K562 (cell line): ENCODE data around the gene AMMECR1L. TPM values are rescaled to one million over a fixed set of nuclear protein-coding genes. Genes with fewer than 3 reads are reported as not detected.
A peak's percentile ranks its signal among the peaks of the same experiment; 100 is the strongest.

ENCODE experiments used
- ATAC-seq: fragments of 200-7000 bp; cut with Tn5 transposase; 3 replicates; pipeline ENCODE4 v1.9.1; 2020; ENCODE audit warnings: moderate library complexity
- BruUV-seq: library from RNA; stranded (reverse); fragments of 400-500 nt; replicated peaks from 2 replicates; lab custom pipeline; 2021; lab: Mats Ljungman, UMichigan
- CTCF ChIA-PET: fragments of 300-600 bp; formaldehyde crosslinking; extraction: SDS; loops from one replicate; lab custom pipeline; 2021; ENCODE audit warnings: low intra/inter-chr PET ratio; lab: Yijun Ruan, JAX
- POLR2A ChIA-PET: fragments of 300-600, 350-650 bp; sonication (Branson Sonifier 250); formaldehyde crosslinking; extraction: SDS; loops from one replicate; lab custom pipeline; 2021; ENCODE audit warnings: antibody characterized with exemption, inconsistent platforms; lab: Yijun Ruan, JAX
- DNase-seq, 4 experiments: peaks; one replicate each; pipeline versions ENCODE4 v3.0.0 to v3.0.0-alpha.2; 2011 to 2018; ENCODE audit warnings: low spot score in 3 of 4, mixed read lengths in 3 of 4; ENCODE audit errors: extremely low read depth in 1 of 4
- FAIRE-seq: peaks from 2 replicates; lab custom pipeline; 2011; peaks lifted over from hg19 to GRCh38; lab: Jason Lieb, UNC
- H2AFZ ChIP-seq: 2 replicates; pipeline ENCODE4 v1.6.0; 2011; ENCODE audit warnings: low read depth, low read length, control low read depth, inconsistent platforms
- H3K27ac ChIP-seq: fragments of 200-600 bp; 3 replicates; pipeline ENCODE4 v1.8.0; 2011; ENCODE audit warnings: low read depth, mild to moderate bottlenecking, control low read depth, inconsistent platforms, low read length, moderate library complexity, mixed read lengths; ENCODE audit errors: extremely low read depth
- H3K27me3 ChIP-seq, 2 experiments: fragments of 300-600 bp in 1 of 2; 2 replicates in 1 of 2; 3 replicates in 1 of 2; pipeline versions ENCODE4 v1.6.0 to v1.8.0; 2011; ENCODE audit warnings: inconsistent platforms in 2 of 2, low read length in 2 of 2, mild to moderate bottlenecking in 1 of 2, mixed read lengths in 1 of 2, moderate library complexity in 1 of 2; ENCODE audit not compliant: control insufficient read depth in 2 of 2, insufficient read depth in 2 of 2
- H3K36me3 ChIP-seq: fragments of 300-600 bp; 3 replicates; pipeline ENCODE4 v1.8.0; 2011; ENCODE audit warnings: mild to moderate bottlenecking, low read length, inconsistent platforms; ENCODE audit not compliant: control insufficient read depth, insufficient read depth
- H3K4me1 ChIP-seq, 2 experiments: fragments of 200-600 bp in 1 of 2; replicated peaks in 1 of 2; 2 replicates in 1 of 2; 3 replicates in 1 of 2; pipeline versions ENCODE4 v1.5.1 to v1.8.0; 2011; ENCODE audit warnings: inconsistent platforms in 2 of 2, low read length in 2 of 2, mild to moderate bottlenecking in 1 of 2, mixed read lengths in 1 of 2, moderate library complexity in 1 of 2; ENCODE audit not compliant: control insufficient read depth in 2 of 2, insufficient read depth in 2 of 2
- H3K4me2 ChIP-seq: 2 replicates; pipeline ENCODE4 v1.6.1; 2011; ENCODE audit warnings: low read length, control low read depth, inconsistent platforms, mixed read lengths; ENCODE audit not compliant: insufficient read depth
- H3K4me3 ChIP-seq: fragments of 200-600 bp; sonication (generic), shearing (Covaris generic); 2 replicates; pipeline ENCODE4 v1.5.1; 2016; ENCODE audit warnings: control low read depth, inconsistent platforms
- H3K79me2 ChIP-seq: fragments of 200-600 bp; 3 replicates; pipeline ENCODE4 v1.8.0; 2011; ENCODE audit warnings: low read length, inconsistent platforms; ENCODE audit not compliant: control insufficient read depth, insufficient read depth
- H3K9ac ChIP-seq, 2 experiments: 2 replicates each; pipeline versions ENCODE4 v1.6.0 to v1.6.1; 2011; ENCODE audit warnings: low read depth in 2 of 2, low read length in 2 of 2, control low read depth in 1 of 2, inconsistent platforms in 1 of 2, mild to moderate bottlenecking in 1 of 2, mixed read lengths in 1 of 2; ENCODE audit not compliant: insufficient read depth in 1 of 2
- H3K9me1 ChIP-seq: one replicate; pipeline ENCODE4 v1.6.0; 2011; ENCODE audit warnings: inconsistent platforms, mild to moderate bottlenecking, low read length, moderate library complexity; ENCODE audit not compliant: control insufficient read depth, insufficient read depth
- H3K9me3 ChIP-seq: replicated peaks from 2 replicates; pipeline ENCODE4 v1.5.1; 2011; ENCODE audit warnings: low read depth, low read length, inconsistent platforms; ENCODE audit not compliant: control insufficient read depth, insufficient read depth
- H4K20me1 ChIP-seq: replicated peaks from 2 replicates; pipeline ENCODE4 v1.6.1; 2011; ENCODE audit warnings: low read length, inconsistent platforms, mixed read lengths; ENCODE audit not compliant: control insufficient read depth, insufficient read depth
- CHD2 ChIP-seq: IDR thresholded peaks from 2 replicates; pipeline ENCODE4 v1.6.1; 2011; ENCODE audit warnings: low read depth, low read length
- HMGN3 ChIP-seq: IDR thresholded peaks from 2 replicates; pipeline ENCODE4 v1.6.1; 2011; ENCODE audit warnings: borderline replicate concordance, low read depth, mild to moderate bottlenecking, mixed read lengths, low read length; ENCODE audit not compliant: insufficient read length; ENCODE audit errors: extremely low read depth
- PTTG1 ChIP-seq: fragments of 450-650 bp; IDR thresholded peaks from 2 replicates; pipeline ENCODE4 v1.6.1; 2016; ENCODE audit warnings: low read depth, mild to moderate bottlenecking, missing genetic modification characterization, missing compliant biosample characterization
- RBM22 ChIP-seq: fragments of 200-400 bp; formaldehyde crosslinking; IDR thresholded peaks from 2 replicates; pipeline ENCODE4 v1.6.1; 2018; ENCODE audit warnings: low read length, low read depth; ENCODE audit not compliant: poor library complexity, severe bottlenecking
- RUNX1 ChIP-seq: sonication (generic); IDR thresholded peaks from 2 replicates; pipeline ENCODE4 v1.6.1; 2016; ENCODE audit warnings: antibody characterized with exemption, low read depth
- ZKSCAN8 ChIP-seq: fragments of 200-800 bp; sonication (Bioruptor generic); IDR thresholded peaks from 2 replicates; pipeline ENCODE4 v1.6.1; 2016; ENCODE audit warnings: missing genetic modification characterization, missing compliant biosample characterization
- ZNF57 ChIP-seq: fragments of 450-650 bp; formaldehyde crosslinking; IDR thresholded peaks from 2 replicates; pipeline ENCODE4 v1.4.0; 2020; ENCODE audit warnings: mild to moderate bottlenecking, moderate library complexity
- ZNF717 ChIP-seq: fragments of 250-450 bp; sonication (Bioruptor Pico); IDR thresholded peaks from 2 replicates; pipeline ENCODE4 v1.5.0; 2021
- WGBS: fragments of 100-300 bp; shearing (Covaris generic); methylation state at CpG from one replicate; pipeline ENCODE4 v1.1.6; 2016; ENCODE audit warnings: low coverage, mixed read lengths; ENCODE audit not compliant: insufficient coverage; ENCODE audit errors: missing lambda C conversion rate; 5-methylcytosine and 5-hydroxymethylcytosine counted together
- in situ Hi-C: fragments of 300-500 bp; cut with MboI; formaldehyde crosslinking; loops from 4 replicates; pipeline ENCODE4 v1.15.0; 2018; ENCODE audit warnings: inconsistent platforms, mixed read lengths
- intact Hi-C: fragments of 100-400 bp; cut with micrococcal nuclease; formaldehyde crosslinking; loops from 2 replicates; pipeline ENCODE4 v1.14.2; 2022
- polyA plus RNA-seq, 8 experiments: library from polyadenylated mRNA; depleted of rRNA in 4 of 8; stranded (reverse) in 5 of 8; unstranded in 3 of 8; fragments of >200 nt; fragmentation: Nextera tagmentation in 2 of 8; fragmentation: Illumina TruSeq in 1 of 8; extraction: Ambion mirVana in 2 of 8; extraction: Trizol in 1 of 8; gene quantifications; 2 replicates each; pipeline versions ENCODE4 v1.2.1 to v1.2.3, GENCODE V29; 2011 to 2014; ENCODE audit warnings: inconsistent platforms in 1 of 8, missing spikeins in 1 of 8
- total RNA-seq, 7 experiments: library from RNA; depleted of rRNA in 6 of 7; stranded (reverse); fragments of >200 nt in 6 of 7; fragmentation: Illumina TruSeq in 2 of 7; extraction: Trizol in 2 of 7; gene quantifications; 2 replicates each; pipeline versions ENCODE4 v1.2.1 to v1.2.3, GENCODE V29; 2011 to 2021; ENCODE audit warnings: low replicate concordance in 1 of 7
- TF ChIP-seq, protein P1 (sequence below): fragments of 450-650 bp; IDR thresholded peaks from one replicate; pipeline ENCODE4 v1.6.1; 2018; ENCODE audit warnings: mild to moderate bottlenecking, moderate library complexity; ENCODE audit not compliant: partially characterized antibody
- TF ChIP-seq, protein P2 (sequence below): fragments of 450-650 bp; IDR thresholded peaks from 2 replicates; pipeline ENCODE4 v1.6.1; 2016; ENCODE audit warnings: mild to moderate bottlenecking

The AMMECR1L gene
- total and polyA plus RNA-seq, 9 of the 15 experiments (the other 6 are each of a cell fraction or from before 2014, with no cell fraction given): 3.7 to 15.3 (median 9.1) TPM

DNA sequence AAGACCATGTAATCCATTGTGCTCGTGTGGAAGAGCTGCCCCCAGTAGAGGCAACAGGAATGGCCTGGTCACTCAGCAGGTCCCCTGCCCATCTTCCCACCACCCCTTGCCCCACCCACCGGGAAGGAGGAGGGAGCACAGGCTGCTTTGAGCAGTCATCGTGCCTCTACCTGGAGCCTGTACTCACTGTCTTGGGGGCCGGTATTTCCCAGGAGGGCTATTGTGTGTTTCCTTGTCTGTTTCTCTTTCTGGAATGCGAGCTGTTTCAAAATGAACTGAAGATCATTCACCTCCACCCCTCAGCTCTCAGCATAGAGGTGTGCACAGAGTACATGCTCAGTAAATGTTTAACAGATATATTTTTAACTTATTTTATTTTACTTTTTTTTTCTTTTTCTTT is 7.7 kb upstream of the AMMECR1L start:
- H3K36me3 ChIP-seq: no peaks in the 10 kb centered on the region
- H3K9ac ChIP-seq: 0 out of 4 replicates have a peak overlapping the region, but pooled peaks of 1 of the 2 experiments have one; percentile 10
- FAIRE-seq: no peak
- peak overlapping the region; percentile 74 for H2AFZ ChIP-seq
- intact Hi-C loops: no loop called here
- no peak overlapping the region for H3K4me3 ChIP-seq
- H3K27me3 ChIP-seq: no peaks in the 10 kb centered on the region
- no peak for DNase-seq
- no peak overlapping the region for H3K27ac ChIP-seq
- 36% methylated on average over 5 of the region's 5 CpGs for WGBS
- no peaks in the 10 kb centered on the region for H4K20me1 ChIP-seq
- ChIA-PET CTCF (no interaction called here), POLR2A (interaction anchor here (0.6 to 1.1 kb wide), 3 partner anchors 9 to 81 kb away, joined by 3 read pairs; no protein-coding TSS in a partner anchor)
- no TSS peak for BruUV-seq
- no peak for TF ChIP-seq RBM22
- TF ChIP-seq ZNF717 (CRISPR knock-in tag): no peak
- TF ChIP-seq CHD2: no peak
- TF ChIP-seq RUNX1: no peak
- TF ChIP-seq, protein P1, sequence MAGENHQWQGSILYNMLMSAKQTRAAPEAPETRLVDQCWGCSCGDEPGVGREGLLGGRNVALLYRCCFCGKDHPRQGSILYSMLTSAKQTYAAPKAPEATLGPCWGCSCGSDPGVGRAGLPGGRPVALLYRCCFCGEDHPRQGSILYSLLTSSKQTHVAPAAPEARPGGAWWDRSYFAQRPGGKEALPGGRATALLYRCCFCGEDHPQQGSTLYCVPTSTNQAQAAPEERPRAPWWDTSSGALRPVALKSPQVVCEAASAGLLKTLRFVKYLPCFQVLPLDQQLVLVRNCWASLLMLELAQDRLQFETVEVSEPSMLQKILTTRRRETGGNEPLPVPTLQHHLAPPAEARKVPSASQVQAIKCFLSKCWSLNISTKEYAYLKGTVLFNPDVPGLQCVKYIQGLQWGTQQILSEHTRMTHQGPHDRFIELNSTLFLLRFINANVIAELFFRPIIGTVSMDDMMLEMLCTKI: no peak
- TF ChIP-seq, protein P2, sequence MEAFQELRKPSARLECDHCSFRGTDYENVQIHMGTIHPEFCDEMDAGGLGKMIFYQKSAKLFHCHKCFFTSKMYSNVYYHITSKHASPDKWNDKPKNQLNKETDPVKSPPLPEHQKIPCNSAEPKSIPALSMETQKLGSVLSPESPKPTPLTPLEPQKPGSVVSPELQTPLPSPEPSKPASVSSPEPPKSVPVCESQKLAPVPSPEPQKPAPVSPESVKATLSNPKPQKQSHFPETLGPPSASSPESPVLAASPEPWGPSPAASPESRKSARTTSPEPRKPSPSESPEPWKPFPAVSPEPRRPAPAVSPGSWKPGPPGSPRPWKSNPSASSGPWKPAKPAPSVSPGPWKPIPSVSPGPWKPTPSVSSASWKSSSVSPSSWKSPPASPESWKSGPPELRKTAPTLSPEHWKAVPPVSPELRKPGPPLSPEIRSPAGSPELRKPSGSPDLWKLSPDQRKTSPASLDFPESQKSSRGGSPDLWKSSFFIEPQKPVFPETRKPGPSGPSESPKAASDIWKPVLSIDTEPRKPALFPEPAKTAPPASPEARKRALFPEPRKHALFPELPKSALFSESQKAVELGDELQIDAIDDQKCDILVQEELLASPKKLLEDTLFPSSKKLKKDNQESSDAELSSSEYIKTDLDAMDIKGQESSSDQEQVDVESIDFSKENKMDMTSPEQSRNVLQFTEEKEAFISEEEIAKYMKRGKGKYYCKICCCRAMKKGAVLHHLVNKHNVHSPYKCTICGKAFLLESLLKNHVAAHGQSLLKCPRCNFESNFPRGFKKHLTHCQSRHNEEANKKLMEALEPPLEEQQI: no peak
- TF ChIP-seq PTTG1 (tag): no peak
- TF ChIP-seq ZKSCAN8: no peak
- TF ChIP-seq HMGN3: no peak
- no peak for TF ChIP-seq ZNF57 (CRISPR knock-in tag)
- no peak overlapping the region for H3K4me2 ChIP-seq
- H3K4me1 ChIP-seq: peaks cover 3 to 6% of the 10 kb centered on the region in 2 experiments; a peak in 3 of 5 replicates
- ATAC-seq: peak; percentile 42
- no peaks in the 10 kb centered on the region for H3K9me3 ChIP-seq
- no peaks in the 10 kb centered on the region for H3K79me2 ChIP-seq
- in situ Hi-C loops: no loop called here
- no peaks in the 10 kb centered on the region for H3K9me1 ChIP-seq
